GM19397 (cell line): ENCODE data around the gene SACM1L.
"Not testable (repeated sequence)": the region's sequence is repeated elsewhere in the genome, so short reads cannot be mapped to it uniquely, and the experiment has no call there.

Source experiments
- ATAC-seq: cut with Tn5 transposase; IDR thresholded peaks from one replicate; pipeline ENCODE4 v1.9.1; 2021; ENCODE audit warnings: mild to moderate bottlenecking, moderate library complexity; ENCODE audit not compliant: unreplicated experiment

Gene SACM1L

GRCh38 chr3:45741247-45741646 is 52.1 kb downstream of the SACM1L start:
- ATAC-seq, result no peak

DNA sequence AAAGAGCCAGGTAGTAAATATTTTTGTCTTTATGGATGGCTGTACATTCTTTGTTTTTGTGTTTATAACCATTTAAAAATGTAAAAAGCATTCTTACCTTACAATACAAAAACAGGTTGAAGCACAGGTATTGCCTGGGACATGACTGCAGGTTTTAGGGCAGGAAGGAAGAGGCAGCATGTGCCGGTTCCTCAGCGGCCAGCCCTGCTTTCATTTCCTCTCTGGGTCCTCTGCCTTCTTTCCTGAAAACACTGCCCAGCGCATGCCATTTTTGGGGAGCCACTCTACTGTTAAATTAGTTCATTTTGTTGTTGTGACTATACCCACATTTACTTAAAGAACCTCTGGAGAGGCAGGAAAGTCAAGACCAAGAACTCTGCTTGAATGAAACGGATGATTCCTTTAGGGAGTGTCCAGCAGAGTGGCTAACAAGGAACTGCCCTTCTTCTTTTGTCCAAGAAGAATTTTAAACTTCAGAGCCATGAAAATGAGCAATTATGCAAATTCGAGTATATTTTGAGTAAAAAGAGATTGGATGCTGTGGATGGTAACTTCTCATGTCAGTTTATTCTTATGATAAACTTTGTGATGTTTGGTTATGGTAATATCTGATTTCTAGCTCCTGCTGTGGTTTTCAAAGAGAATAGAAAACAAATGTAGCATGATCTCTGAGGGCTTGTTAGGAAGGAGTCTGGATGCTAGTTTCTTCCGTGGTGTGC is 52.7 kb downstream of the SACM1L start:
- ATAC-seq, result no peak

- ATAC-seq, result no peak
Measured at GRCh38 chr3:45742461-45743089, 53.4 kb downstream of the SACM1L start.

DNA sequence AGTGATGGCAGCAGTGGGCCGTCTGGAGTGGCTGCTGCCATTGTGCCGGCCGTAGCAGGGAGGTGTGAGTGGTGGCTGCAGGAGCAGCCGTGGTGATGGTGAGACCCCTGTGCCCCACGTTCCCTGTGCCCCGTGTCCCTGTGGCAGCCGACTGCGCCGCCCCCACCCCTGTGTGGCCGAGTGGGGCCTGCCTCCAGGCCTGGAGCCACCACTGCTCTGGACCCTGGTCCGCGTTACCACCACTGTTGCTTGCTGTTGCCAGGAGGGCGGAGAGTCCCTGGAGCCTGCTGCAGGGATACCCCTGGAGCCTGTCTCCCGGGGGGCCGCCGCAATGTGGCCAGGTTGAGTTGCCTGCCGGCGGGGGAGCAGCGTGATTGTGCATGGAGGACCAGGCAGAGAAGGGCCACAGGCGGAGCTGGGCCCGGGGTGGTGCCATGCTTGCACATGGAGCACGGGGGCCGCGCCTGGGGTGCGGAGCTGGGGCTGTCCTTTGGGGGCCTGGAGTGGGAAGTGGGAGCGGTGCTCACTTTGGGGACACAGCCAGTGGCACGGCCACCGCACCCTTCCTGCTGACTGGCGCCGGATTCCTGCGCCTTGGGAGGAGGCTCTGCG is 57.1 kb downstream of the SACM1L start:
- no peak for ATAC-seq

- no peak for ATAC-seq
Measured at GRCh38 chr3:45746777-45747622, 57.8 kb downstream of the SACM1L start.

GRCh38 chr3:45748068-45748467 is 58.9 kb downstream of the SACM1L start:
- no peak for ATAC-seq

- not testable (repeated sequence) for ATAC-seq
Measured at GRCh38 chr3:45749036-45749600, 59.9 kb downstream of the SACM1L start.

DNA sequence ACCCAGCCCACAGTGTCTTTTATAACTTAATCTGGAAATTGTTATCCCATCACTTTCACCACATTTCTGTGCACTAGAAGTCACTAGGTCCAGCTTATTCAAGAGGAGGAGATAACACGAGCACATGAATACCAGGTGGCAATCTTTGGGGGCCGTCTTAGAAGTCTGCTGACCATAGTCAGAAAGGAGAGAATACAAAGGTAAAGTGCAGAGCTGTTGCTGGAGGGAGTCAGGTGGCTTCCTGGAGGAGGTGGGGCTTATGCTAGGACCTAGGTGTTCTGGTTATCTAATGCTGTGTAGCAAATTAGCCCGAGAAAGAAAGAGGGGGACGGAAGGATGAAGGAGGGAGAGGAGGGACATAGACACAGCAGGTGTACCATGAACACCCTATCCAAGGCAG is 60.7 kb downstream of the SACM1L start:
- ATAC-seq, result no peak

DNA sequence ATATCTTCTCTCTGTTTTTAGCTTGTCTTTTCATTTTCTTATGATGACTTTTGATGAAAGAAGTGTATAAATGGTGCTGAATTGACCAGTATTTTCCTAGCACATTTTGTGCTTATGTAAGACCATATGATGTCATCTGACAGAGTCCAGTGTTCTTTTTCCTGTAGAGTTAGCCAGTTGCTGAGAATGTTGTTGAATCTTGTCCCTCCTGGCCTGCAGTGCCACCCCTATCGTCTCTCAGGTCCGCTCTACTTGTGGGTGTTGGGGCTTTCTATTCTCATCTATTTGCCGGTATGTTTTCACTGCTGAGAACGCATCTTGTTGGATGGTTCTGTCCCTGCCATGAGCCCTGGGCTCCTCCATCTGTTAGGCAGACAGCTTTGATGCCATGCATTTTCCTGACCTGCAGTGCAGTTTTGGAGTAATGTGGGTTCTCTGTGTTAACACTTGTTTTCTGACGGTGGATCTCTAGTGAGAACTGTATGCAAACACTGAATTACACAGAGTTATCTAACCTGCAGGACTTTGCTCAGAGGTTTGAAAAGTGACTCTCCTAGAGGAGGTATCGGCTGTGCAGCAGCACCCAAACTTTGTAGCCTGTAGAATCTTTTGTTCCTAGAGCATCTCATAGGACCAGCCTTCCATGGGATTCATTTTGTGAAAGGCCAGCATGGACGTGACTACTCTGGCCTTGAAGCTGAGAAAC is 62.5 kb downstream of the SACM1L start:
- no peak for ATAC-seq

- ATAC-seq, result no peak
Measured at GRCh38 chr3:45753095-45753494, 63.9 kb downstream of the SACM1L start.

GRCh38 chr3:45754461-45754860 is 65.3 kb downstream of the SACM1L start:
- no peak for ATAC-seq

DNA sequence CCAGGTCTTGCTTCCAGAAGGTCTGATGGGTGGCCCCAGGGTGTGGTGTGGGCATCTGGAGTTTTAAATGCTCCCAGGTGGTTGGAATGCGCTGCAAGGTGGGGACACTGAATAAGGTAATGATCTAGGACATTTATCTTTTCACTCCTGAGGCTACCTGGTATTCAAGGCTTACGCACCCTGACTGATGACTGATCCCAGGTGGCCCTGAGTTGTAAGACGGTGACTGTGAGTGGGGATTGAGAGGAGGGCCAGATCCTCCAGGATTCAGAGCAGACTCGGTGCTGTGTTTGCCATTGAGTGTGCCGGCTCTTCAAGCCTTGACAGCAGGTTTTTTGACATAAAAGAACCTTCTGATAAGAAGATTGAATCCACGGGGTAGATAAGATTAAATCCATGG is 66.9 kb downstream of the SACM1L start:
- ATAC-seq, result no peak

GRCh38 chr3:45757141-45757540 is 67.9 kb downstream of the SACM1L start:
- not testable (repeated sequence) for ATAC-seq

- no peak for ATAC-seq
Measured at GRCh38 chr3:45758871-45759270, 69.7 kb downstream of the SACM1L start.

- no peak for ATAC-seq
Measured at GRCh38 chr3:45759851-45760250, 70.7 kb downstream of the SACM1L start.

GRCh38 chr3:45760878-45761711 is 71.9 kb downstream of the SACM1L start:
- ATAC-seq, result no peak

DNA sequence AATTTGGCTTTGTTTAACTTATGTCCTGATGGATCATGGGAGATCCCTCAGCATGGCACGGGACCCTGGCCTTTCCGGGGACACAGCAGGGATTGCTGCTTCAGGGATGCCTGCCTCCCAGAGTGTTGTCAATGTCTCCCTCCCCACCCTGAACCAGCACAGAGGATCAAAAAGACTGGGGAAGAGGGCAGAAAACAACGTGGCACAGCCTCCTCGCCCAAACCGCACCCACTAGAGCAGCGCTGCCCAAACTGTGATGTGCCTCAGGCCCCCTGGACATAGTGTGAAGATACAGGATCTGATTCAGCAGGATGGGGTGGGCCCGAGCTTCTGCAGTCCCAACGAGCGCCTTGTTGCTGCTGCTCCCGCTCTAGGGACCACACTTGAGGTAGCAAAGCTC is 72.6 kb downstream of the SACM1L start:
- ATAC-seq, result no peak

DNA sequence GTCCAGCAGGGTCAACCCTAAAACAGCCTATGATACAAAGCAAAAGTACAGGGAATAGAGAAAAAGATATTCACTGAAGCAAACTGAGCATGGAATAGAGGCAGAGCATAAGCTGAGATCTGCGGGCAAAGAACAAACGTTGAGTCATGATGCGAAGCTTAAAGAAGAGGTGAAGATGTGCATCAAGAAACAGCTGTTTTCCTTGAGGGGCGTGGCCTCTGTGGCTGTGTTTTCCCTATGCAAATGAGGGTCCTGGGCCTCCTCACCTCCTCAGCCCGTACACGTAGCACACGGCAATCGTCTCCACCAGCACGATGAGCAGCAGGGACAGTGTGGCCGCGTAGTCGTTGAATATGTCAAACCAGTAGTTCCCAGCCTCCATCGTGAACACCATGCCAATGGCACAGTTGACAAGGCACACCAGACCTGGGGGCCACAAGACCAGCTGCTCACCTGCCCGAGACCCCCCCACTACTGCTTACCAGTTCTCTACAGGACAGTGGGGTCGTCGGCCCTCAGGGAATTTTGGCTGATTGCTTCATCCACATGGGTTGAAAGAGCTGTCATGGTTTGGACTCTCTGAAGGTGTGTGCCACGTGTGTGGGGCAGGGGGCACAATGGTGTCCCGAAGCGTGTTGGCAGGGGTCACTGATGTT is 73.6 kb downstream of the SACM1L start:
- ATAC-seq, result no peak

DNA sequence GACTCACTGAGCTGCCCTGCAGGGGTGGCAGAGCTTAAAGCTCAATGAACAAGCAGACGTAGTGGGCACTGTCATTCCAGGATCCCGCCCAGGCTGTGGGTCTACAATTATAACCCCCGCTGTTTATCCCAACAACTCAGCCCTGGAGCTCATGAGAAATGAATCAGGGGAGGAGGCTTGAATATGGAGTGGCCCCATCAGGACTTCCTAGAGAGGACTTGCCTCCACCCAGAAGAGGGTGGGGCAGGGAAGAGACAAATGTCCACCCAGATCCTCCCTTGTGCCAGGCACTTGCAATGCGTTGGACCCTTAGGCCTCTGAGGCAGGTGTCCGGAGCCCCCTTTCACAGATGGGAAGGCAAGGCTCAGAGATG is 74.1 kb downstream of the SACM1L start:
- ATAC-seq, result no peak
